C4-2B (cell line): ENCODE data around the gene EXOC6B.

ENCODE experiments used
- CTCF ChIP-seq: fragments of 450-650 bp; conservative IDR thresholded peaks from 2 replicates; pipeline ENCODE4 v1.5.1; 2017; ENCODE audit warnings: mild to moderate bottlenecking
- ZFX ChIP-seq: fragments of 450-650 bp; IDR thresholded peaks from 2 replicates; pipeline ENCODE4 v1.6.1; 2017

- no peak for TF ChIP-seq CTCF
- no peak for TF ChIP-seq ZFX
These were observed 547.8 kb downstream of the EXOC6B start for GRCh38 chr2:72278046-72278445.
